Effector memory CD8-positive, alpha-beta T cell (primary cell): Measurements from ENCODE around the gene TPSD1.
"Not testable (repeated sequence)": the region's sequence is repeated elsewhere in the genome, so short reads cannot be mapped to it uniquely, and the experiment has no call there.

Experiments
- ATAC-seq: fragments of 150-1000 bp; cut with Tn5 transposase; replicated peaks from 2 replicates; pipeline ENCODE4 v1.10.0; 2021; ENCODE audit warnings: mild to moderate bottlenecking, moderate library complexity
- DNase-seq, 3 experiments: peaks; one replicate each; pipeline ENCODE4 v3.0.0; 2021
- H3K27ac Mint-ChIP-seq, 2 donors: one replicate each; pipeline ENCODE4 v1.8.0; 2022; ENCODE audit warnings: mild to moderate bottlenecking in 2 of 2, mixed read lengths in 2 of 2, moderate library complexity in 2 of 2
- H3K27me3 Mint-ChIP-seq, 2 donors: one replicate each; pipeline ENCODE4 v1.8.0; 2022; ENCODE audit warnings: mixed read lengths in 2 of 2
- H3K36me3 Mint-ChIP-seq: one replicate; pipeline ENCODE4 v1.8.0; 2022; ENCODE audit warnings: mild to moderate bottlenecking, moderate library complexity, mixed read lengths; ENCODE audit not compliant: insufficient read depth
- H3K4me1 Mint-ChIP-seq, 2 donors: one replicate each; pipeline ENCODE4 v1.8.0; 2022; ENCODE audit warnings: low read depth in 2 of 2, mixed read lengths in 2 of 2
- H3K4me3 Mint-ChIP-seq, 2 donors: one replicate each; pipeline ENCODE4 v1.8.0; 2022; ENCODE audit warnings: mild to moderate bottlenecking in 2 of 2, mixed read lengths in 2 of 2, moderate library complexity in 2 of 2
- H3K9me3 Mint-ChIP-seq, 2 donors: one replicate each; pipeline ENCODE4 v1.8.0; 2022; ENCODE audit warnings: mixed read lengths in 2 of 2

Gene TPSD1

DNA sequence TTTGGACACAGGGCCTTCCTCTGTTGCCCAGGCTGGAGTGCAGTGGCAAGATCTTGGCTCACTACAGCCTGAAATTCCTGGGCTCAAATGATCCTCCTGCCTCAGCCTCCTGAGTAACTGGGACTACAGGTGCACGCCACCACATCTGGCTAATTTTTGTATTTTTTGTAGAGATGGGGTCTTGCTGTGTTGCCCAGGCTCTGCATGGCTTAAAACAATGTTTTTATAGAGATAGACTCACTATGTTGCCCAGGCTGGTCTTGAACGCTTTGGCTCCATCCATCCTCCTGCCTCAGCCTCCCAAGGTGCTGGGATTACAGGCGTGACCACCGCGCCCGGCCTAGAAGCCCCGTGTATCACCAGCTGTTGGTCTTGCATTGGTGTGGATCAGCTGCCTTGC lies 13.5 kb downstream of the TPSD1 start:
- not testable (repeated sequence) for H3K27ac Mint-ChIP-seq, DNase-seq, H3K9me3 Mint-ChIP-seq, ATAC-seq, H3K36me3 Mint-ChIP-seq, H3K4me1 Mint-ChIP-seq, H3K4me3 Mint-ChIP-seq
- peaks cover 23 to 47% of the 10 kb centered on the region in 2 donors for H3K27me3 Mint-ChIP-seq

DNA sequence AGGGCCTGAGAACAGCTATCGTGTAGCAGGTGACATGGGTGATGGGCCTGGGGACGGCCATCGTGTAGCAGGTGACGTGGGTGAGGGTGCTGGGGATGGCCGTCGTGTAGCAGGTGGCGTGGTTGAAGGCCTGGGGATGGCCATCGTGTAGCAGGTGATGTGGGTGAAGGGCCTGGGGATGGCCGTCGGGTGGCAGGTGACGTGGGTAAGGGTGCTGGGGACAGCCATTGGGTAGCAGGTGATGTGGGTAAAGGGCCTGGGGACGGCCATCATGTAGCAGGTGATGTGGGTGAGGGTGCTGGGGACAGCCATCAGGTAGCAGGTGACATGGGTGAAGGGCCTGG lies 15.5 kb downstream of the TPSD1 start:
- H3K4me1 Mint-ChIP-seq = peaks cover 0 to 6% of the 10 kb centered on the region in 2 donors
- H3K4me3 Mint-ChIP-seq = no peak overlapping the region
- H3K36me3 Mint-ChIP-seq = peaks cover 3% of the 10 kb centered on the region
- H3K27ac Mint-ChIP-seq = no peak overlapping the region
- DNase-seq = no peak
- no peak for ATAC-seq
- H3K9me3 Mint-ChIP-seq = no peaks in the 10 kb centered on the region
- peaks cover 23 to 66% of the 10 kb centered on the region in 2 donors for H3K27me3 Mint-ChIP-seq

DNA sequence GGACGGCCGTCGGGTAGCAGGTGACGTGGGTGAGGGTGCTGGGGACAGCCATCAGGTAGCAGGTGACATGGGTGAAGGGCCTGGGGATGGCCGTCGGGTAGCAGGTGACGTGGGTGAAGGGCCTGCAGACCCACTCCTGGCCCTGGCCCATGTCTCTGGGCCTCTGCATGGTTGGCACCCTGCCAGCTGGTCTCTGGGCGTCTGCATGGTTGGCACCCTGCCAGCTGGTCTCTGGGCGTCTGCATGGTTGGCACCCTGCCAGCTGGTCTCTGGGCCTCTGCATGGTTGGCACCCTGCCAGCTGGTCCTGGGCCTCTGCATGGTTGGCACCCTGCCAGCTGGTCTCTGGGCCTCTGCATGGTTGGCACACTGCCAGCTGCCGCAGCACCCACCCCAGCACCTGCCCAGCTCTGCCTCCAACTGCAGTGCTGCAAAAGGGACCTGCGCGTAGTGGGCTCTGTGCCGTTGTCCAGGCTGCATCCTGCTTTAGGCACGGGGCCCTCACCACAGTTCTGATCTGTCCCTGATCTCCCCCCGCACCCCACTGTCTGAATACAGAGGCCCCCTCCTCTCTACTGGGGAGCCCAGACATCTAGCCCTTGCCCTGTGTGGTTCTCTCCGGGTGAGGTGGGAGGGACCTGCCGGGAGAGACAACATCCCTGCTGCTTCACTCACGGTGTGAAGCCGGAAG lies 16.0 kb downstream of the TPSD1 start:
- not testable (repeated sequence) for H3K27ac Mint-ChIP-seq, ATAC-seq, DNase-seq, H3K4me3 Mint-ChIP-seq, H3K9me3 Mint-ChIP-seq, H3K4me1 Mint-ChIP-seq, H3K36me3 Mint-ChIP-seq
- H3K27me3 Mint-ChIP-seq = peaks cover 23 to 66% of the 10 kb centered on the region in 2 donors

DNA sequence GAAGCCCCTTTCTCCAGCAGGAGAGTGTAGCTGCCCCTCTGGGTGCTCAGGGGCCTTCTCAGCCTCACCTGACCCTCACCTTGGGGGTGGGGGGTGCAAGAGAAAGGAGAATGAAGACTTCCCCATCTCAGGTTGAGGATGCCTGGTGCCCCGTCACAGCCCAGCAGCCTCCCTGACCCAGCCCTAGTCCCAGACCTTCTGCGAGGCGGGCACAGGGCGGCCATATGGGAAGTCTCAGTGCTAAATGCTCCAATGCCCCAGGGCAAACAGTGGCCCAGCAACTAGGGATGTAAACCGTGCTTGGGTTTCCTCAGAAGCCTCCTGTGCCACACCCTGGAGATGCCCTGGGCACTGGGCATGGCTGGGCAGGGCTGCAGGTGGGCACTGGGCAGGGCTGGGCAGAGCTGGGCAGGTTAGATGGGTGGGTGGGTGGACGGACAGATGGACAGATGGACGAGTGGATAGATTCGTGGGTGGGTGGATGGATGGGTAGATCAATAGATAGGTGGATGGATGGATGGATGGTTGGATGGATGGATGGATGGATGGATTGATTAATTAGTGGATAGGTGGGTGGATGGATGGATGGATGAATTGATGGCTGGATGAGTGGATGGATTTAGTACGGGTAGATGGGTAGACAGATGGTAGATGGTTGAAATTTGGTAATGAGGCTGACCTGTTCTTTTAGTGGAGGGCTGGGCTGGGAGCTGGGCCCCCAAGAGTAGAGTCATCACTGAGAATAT lies 16.8 kb downstream of the TPSD1 start:
- no peak for DNase-seq
- ATAC-seq = no peak
- H3K36me3 Mint-ChIP-seq = no peaks in the 10 kb centered on the region
- no peak overlapping the region for H3K27ac Mint-ChIP-seq
- H3K9me3 Mint-ChIP-seq = no peaks in the 10 kb centered on the region
- peaks cover 25 to 71% of the 10 kb centered on the region in 2 donors for H3K27me3 Mint-ChIP-seq
- H3K4me3 Mint-ChIP-seq = no peak overlapping the region
- peaks cover 0 to 6% of the 10 kb centered on the region in 2 donors for H3K4me1 Mint-ChIP-seq

DNA sequence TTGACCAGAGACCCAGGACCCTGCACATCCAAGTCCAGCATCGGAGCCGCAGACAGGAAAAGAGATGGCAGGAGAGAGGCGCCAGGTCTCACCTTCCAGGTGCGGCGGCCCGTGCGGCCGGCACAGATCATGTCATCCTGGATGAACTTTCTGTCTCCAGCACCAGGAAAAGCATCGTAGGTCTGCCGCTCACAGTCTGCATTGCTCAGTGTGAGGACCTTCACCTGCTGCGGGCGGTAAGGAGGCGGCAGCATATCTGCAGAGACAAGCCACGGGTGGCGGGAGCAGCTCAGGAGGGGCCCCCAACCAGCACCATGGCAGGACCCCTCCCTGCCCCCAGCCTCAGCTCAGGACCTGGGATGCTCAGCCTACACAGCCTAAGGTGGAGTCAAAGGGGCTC lies 17.9 kb downstream of the TPSD1 start:
- Mint-ChIP-seq H3K9me3 (no peaks in the 10 kb centered on the region), H3K4me3 (no peak overlapping the region), H3K4me1 (peaks cover 0 to 6% of the 10 kb centered on the region in 2 donors), H3K27ac (no peak overlapping the region), H3K27me3 (peaks cover 29 to 83% of the 10 kb centered on the region in 2 donors), H3K36me3 (no peaks in the 10 kb centered on the region)
- ATAC-seq (no peak), DNase-seq (no peak)

DNA sequence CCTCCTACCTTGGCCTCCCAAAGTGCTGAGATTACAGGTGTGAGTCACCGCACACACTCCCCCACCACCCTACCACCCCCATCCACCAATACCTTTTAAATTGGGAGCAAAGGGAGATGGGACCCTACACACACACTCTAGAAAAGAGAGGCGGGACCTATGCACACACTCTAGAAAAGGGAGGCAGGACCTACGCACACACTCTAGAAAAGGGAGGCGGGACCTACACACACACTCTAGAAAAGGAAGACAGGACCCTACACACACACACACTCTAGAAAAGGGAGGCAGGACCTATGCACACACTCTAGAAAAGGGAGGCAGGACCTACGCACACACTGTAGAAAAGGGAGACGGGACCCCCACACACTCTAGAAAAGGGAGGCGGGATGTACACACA lies 18.9 kb downstream of the TPSD1 start:
- Mint-ChIP-seq H3K9me3 (no peaks in the 10 kb centered on the region), H3K4me3 (no peak overlapping the region), H3K27me3 (peaks cover 26 to 84% of the 10 kb centered on the region in 2 donors), H3K27ac (no peak overlapping the region), H3K36me3 (peaks cover 2% of the 10 kb centered on the region), H3K4me1 (peaks cover 0 to 6% of the 10 kb centered on the region in 2 donors)
- ATAC-seq (no peak), DNase-seq (no peak)

DNA sequence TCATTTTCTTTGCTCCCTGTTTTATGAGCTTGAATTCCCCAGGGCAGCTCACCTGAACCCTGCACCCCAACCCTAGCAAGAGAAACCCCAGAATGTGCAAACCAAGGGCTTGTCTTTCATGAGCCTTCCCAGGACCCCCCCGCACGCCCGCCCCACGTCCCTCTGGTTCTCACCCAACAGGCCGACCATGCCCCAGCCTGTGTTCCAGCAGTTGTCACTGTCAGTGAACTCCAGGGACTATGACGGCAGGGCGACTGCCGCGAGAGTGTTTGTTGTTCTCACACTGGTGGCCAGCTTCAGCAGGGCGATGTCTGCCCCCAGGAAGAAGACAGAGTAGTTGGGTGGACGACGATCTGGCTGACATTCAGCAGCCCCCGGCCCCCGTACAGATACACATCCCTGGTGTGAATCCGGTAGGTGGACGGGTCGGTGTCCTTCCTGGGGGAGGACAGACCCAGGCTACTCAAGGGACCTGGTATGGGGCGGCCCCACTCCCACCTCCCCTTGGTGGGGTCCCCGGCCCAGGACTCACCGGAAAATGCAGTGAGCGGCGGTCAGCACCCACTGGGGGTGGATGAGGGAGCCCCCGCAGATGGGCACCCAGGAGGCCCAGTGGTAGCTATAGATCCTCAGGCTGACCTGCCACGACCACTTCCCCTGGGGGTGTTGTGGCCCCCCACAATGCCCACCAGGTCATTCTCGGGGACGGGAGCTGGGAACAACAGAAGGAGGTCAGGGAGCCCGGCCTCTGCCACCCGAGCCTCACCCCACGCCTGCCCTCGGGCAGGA lies 20.1 kb downstream of the TPSD1 start:
- ATAC-seq (no peak), DNase-seq (no peak)
- Mint-ChIP-seq H3K4me3 (no peak overlapping the region), H3K27me3 (peaks cover 16 to 73% of the 10 kb centered on the region in 2 donors), H3K36me3 (peaks cover 2% of the 10 kb centered on the region), H3K27ac (no peak overlapping the region), H3K4me1 (peaks cover 0 to 6% of the 10 kb centered on the region in 2 donors), H3K9me3 (no peaks in the 10 kb centered on the region)

DNA sequence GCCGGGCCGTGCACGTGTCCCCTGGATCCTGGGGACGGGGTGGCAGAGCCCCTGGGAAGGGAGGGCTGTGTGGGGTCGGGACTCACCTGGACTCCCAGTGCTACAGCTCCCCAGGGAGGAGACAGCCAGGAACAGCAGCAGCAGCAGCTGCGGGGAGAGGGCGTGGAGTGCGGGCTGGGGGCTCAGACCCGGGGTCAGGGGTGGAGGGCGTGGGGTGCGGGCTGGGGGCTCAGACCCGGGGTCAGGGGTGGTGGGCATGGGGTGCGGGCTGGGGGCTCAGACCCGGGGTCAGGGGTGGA lies 20.7 kb downstream of the TPSD1 start:
- Mint-ChIP-seq H3K27me3 (peaks cover 16 to 68% of the 10 kb centered on the region in 2 donors), H3K4me3 (no peak overlapping the region), H3K4me1 (peaks cover 0 to 2% of the 10 kb centered on the region in 2 donors), H3K36me3 (peaks cover 2% of the 10 kb centered on the region), H3K9me3 (no peaks in the 10 kb centered on the region), H3K27ac (no peak overlapping the region)
- ATAC-seq (no peak), DNase-seq (no peak)

DNA sequence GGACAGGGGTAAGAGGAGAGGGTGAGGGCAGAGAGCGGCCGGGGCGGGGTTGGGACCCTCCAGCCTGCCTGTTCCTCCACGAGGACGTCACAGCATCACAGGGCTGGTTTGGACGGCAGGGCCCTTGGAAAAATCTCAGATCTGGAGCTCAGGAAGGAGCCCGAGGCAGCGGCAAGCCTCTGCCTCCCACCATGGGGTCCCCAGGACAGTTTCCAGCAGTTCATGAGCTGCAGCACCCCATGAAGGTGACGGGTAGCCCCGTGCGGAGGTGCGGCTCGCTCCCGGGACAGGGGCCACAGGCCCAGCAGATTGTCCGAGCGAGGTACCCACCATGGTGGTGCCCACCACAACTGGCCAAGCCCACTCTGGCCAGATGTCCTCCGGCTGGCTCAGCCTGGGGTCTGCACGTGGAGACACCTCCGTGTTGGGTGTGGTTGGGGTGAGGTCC lies 21.3 kb downstream of the TPSD1 start:
- Mint-ChIP-seq H3K4me3 (no peak overlapping the region), H3K36me3 (peaks cover 2% of the 10 kb centered on the region), H3K4me1 (peaks cover 0 to under 1% of the 10 kb centered on the region in 2 donors), H3K27me3 (peaks cover 16 to 64% of the 10 kb centered on the region in 2 donors), H3K9me3 (no peaks in the 10 kb centered on the region), H3K27ac (no peak overlapping the region)
- ATAC-seq (no peak), DNase-seq (no peak)

DNA sequence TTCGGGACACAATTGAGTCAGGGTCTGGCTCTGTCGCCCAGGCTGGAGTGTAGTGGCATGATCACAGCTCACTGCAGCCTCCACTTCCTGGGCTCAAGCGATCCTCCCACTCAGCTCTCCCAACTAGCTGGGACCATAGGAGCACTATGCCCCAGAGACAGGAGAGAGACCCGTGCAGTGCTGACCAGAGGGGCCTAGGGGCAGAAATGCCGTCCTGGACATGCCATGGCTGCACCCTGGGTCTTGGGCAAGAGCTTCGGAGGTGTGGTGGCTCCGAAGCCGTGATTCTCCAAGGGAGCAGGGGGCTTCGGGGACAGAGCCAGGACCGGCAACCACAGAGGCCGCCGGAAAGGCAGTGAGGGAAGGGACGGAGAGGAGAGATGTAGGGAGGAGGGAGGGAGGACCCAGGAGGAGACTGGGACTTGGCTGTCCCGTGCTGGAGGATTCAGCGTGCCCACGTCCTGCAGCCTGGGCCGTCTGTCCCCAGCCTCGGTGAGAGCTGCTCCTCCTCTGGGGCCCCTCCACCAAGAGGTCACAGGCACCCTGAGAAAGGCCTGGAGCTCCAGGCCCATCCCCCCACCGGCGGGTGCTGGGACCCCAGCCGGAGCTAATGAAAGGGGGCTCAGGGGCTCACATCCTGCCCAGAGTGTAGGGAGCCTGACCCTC lies 21.9 kb downstream of the TPSD1 start:
- peaks cover 2% of the 10 kb centered on the region for H3K36me3 Mint-ChIP-seq
- H3K9me3 Mint-ChIP-seq = no peaks in the 10 kb centered on the region
- no peaks in the 10 kb centered on the region for H3K4me1 Mint-ChIP-seq
- DNase-seq (no peak), ATAC-seq (no peak)
- peaks cover 14 to 58% of the 10 kb centered on the region in 2 donors for H3K27me3 Mint-ChIP-seq
- no peak overlapping the region for H3K27ac Mint-ChIP-seq
- no peak overlapping the region for H3K4me3 Mint-ChIP-seq

DNA sequence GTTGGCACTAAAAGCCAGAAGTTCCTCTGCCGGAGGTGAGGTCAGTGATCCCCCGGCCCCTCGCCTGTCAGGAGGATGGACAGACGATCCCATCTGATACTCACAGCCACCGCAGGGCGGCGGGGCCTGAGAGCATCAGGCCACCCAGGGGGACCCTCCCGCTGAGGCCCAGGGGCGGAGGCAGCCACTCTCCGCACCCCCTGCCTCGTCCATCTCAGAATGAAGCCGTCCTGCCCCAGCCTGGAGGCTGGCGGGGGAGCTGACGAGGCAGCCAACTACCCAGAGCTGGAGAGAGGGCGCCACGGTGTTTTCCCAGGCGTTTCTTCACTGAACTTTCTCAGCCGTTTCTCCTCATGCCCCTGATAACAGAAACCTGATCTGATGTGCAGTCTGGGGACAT lies 22.6 kb downstream of the TPSD1 start:
- peaks cover 2% of the 10 kb centered on the region for H3K36me3 Mint-ChIP-seq
- no peaks in the 10 kb centered on the region for H3K9me3 Mint-ChIP-seq

DNA sequence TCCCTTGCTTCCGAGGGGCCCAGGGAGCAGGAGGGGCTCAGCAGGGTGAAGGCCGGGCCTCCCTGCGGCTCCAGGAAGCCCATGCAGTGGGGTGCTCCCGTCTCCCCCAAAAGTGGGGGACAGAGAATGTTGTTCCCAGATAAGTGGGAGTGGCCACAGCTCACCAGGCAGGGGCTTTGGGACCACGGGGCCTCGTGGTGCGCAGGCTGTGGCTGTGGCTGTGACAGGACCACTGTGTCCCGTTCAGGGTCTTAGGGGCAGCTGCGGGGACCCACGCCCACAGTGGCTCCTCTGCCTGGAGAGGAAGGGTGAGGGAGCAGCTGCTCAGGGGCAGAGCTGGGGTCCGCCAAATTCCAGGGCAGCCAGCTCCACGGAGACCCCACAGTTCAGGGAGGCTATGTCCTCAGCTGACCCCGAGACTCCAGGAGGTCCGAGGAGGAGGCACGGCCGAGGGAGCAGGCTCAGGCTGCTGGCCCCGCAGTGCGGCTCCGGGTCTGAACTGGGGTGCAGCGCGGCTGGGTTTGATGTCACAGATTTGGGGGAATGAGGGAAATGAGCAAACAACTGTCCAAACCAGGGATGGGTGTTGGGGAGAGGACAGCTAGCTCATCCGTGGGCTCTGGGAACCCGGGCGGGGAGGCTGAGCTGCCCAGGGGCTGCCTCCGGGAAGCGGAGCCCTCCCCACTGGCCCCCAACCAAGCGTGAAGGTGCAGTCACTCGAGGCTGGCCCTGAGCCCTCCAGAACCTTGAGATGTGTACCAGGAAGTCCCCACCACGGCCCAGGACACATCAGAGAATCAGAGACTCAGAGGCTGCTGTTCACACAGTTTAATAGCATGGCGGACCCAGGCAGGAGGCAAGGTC lies 23.4 kb downstream of the TPSD1 start:
- no peaks in the 10 kb centered on the region for H3K4me1 Mint-ChIP-seq
- H3K36me3 Mint-ChIP-seq = peaks cover 2% of the 10 kb centered on the region
- ATAC-seq = no peak
- H3K9me3 Mint-ChIP-seq = no peaks in the 10 kb centered on the region
- no peak overlapping the region for H3K4me3 Mint-ChIP-seq
- H3K27me3 Mint-ChIP-seq = peaks cover 12 to 63% of the 10 kb centered on the region in 2 donors
- no peak overlapping the region for H3K27ac Mint-ChIP-seq
- DNase-seq = no peak

More for the DNA sequence above, 22.6 kb downstream of the TPSD1 start:
- Mint-ChIP-seq H3K27me3 (peaks cover 10 to 58% of the 10 kb centered on the region in 2 donors), H3K4me1 (no peaks in the 10 kb centered on the region), H3K27ac (no peak overlapping the region), H3K4me3 (no peak overlapping the region)
- no peak for ATAC-seq
- DNase-seq = no peak
